Stimulated activated CD4-positive, alpha-beta T cell treated with anti-CD3 and anti-CD28 coated beads, TNF-alpha, amount 100 ng/mL, for 1 hour (primary cell): ENCODE results near the gene GP1BB.

ENCODE experiments used
- DNase-seq, 3 donors: peaks; one replicate each; pipeline ENCODE4 v3.0.0-alpha.2; 2020; ENCODE audit warnings: low read depth in 3 of 3, low spot score in 1 of 3

Gene GP1BB

GRCh38 chr22:19755145-19755710 lies 31.9 kb downstream of the GP1BB start:
- DNase-seq: no peak

- DNase-seq: no peak
Observed at GRCh38 chr22:19755722-19756287, 32.5 kb downstream of the GP1BB start.

- peak; percentile 20 to 52 (median 50) for DNase-seq
Observed at GRCh38 chr22:19756288-19757128, 33.2 kb downstream of the GP1BB start.

- no peak for DNase-seq
Observed at GRCh38 chr22:19757140-19757984, 34.0 kb downstream of the GP1BB start.

- no peak for DNase-seq
Observed at GRCh38 chr22:19757985-19758895, 34.9 kb downstream of the GP1BB start.

GRCh38 chr22:19758896-19759426 lies 35.6 kb downstream of the GP1BB start:
- no peak for DNase-seq

GRCh38 chr22:19759427-19760057 lies 36.2 kb downstream of the GP1BB start:
- no peak for DNase-seq

- DNase-seq: no peak
Observed at GRCh38 chr22:19760058-19760950, 37.0 kb downstream of the GP1BB start, which contains the start of gene TBX1. Gene TBX1, plus strand, starts transcription at chr22:19760778. Its CDS starts 66 bp downstream, at chr22:19760844.

- DNase-seq: no peak
Observed at GRCh38 chr22:19760951-19761724, 37.8 kb downstream of the GP1BB start.

GRCh38 chr22:19761725-19762567 lies 38.6 kb downstream of the GP1BB start:
- no peak for DNase-seq

GRCh38 chr22:19762568-19763457 lies 39.5 kb downstream of the GP1BB start:
- DNase-seq: no peak

- no peak for DNase-seq
Observed at GRCh38 chr22:19763458-19764298, 40.3 kb downstream of the GP1BB start.

GRCh38 chr22:19764299-19764593 lies 40.9 kb downstream of the GP1BB start:
- no peak for DNase-seq

GRCh38 chr22:19764636-19765476 lies 41.5 kb downstream of the GP1BB start:
- no peak for DNase-seq
